MCF 10A (cell line): Measurements from ENCODE around the gene AMELX. TPM values are rescaled to one million over a fixed set of nuclear protein-coding genes. Genes with fewer than 3 reads are reported as not detected.

Experiments used
- BruUV-seq: library from RNA; stranded (reverse); fragments of 400-500 nt; replicated peaks from 2 replicates; lab custom pipeline; 2021; lab: Mats Ljungman, UMichigan
- CTCF ChIA-PET: fragments of 300-600 bp; sonication (Branson Sonifier 250); formaldehyde crosslinking; extraction: SDS; loops from one replicate; lab custom pipeline; 2021; ENCODE audit warnings: antibody characterized with exemption, inconsistent platforms; lab: Yijun Ruan, JAX
- POLR2A ChIA-PET: fragments of 300-600, 350-650 bp; sonication (Branson Sonifier 250); formaldehyde crosslinking; extraction: SDS; loops from one replicate; lab custom pipeline; 2020; ENCODE audit warnings: antibody characterized with exemption, inconsistent platforms; lab: Yijun Ruan, JAX
- DNase-seq: peaks from one replicate; pipeline ENCODE4 v3.0.0-alpha.2; 2018; ENCODE audit not compliant: unreplicated experiment
- H3K27ac Mint-ChIP-seq: one replicate; pipeline ENCODE4 v1.8.0; 2022; ENCODE audit warnings: mild to moderate bottlenecking, low read depth, mixed read lengths; ENCODE audit not compliant: unreplicated experiment
- H3K27me3 Mint-ChIP-seq: one replicate; pipeline ENCODE4 v1.8.0; 2022; ENCODE audit warnings: mixed read lengths; ENCODE audit not compliant: insufficient read depth, unreplicated experiment
- H3K36me3 Mint-ChIP-seq: one replicate; pipeline ENCODE4 v1.8.0; 2022; ENCODE audit warnings: mild to moderate bottlenecking, moderate library complexity, mixed read lengths; ENCODE audit not compliant: insufficient read depth, unreplicated experiment
- H3K4me1 Mint-ChIP-seq: one replicate; pipeline ENCODE4 v1.8.0; 2022; ENCODE audit warnings: mixed read lengths; ENCODE audit not compliant: insufficient read depth, unreplicated experiment
- H3K4me3 Mint-ChIP-seq: one replicate; pipeline ENCODE4 v1.8.0; 2022; ENCODE audit warnings: mild to moderate bottlenecking, moderate library complexity, mixed read lengths; ENCODE audit not compliant: unreplicated experiment
- H3K9me3 Mint-ChIP-seq: one replicate; pipeline ENCODE4 v1.8.0; 2022; ENCODE audit warnings: mixed read lengths; ENCODE audit not compliant: unreplicated experiment
- intact Hi-C: fragments of 100-400 bp; cut with micrococcal nuclease; formaldehyde crosslinking; loops from 2 replicates; pipeline ENCODE4 v1.14.1; 2022
- total RNA-seq: library from RNA; stranded (reverse); gene quantifications from 2 replicates; pipeline ENCODE4 v1.2.3, GENCODE V29; 2022
- TF ChIP-seq, protein P1 (sequence below): fragments of 200-600 bp; IDR thresholded peaks from one replicate; pipeline ENCODE4 v1.8.0; 2022; ENCODE audit warnings: antibody characterized with exemption, mild to moderate bottlenecking; ENCODE audit not compliant: unreplicated experiment

AMELX gene
- total RNA-seq, 1 experiment from 2014 or later = not detected

DNA sequence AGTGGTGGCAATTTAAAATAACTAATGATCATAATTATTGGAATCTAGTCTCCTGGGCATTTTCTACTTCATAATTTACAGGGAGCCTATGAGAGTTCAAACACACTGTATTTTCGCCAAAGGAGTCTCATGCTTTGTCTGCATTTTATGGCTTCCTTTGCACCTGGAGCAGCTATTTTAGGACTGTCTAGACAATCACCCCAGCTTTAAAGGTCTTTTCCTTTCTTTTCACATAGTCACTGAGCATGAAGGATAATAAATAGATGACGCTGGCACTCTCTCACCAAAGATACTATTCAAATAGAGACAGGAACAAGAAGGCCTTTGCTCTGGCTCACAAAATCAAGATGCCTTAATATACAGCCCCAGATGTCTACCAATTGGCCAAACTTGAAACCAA is 43.0 kb downstream of the AMELX start:
- Mint-ChIP-seq H3K4me3 (no peak overlapping the region), H3K36me3 (no peaks in the 10 kb centered on the region), H3K9me3 (no peaks in the 10 kb centered on the region), H3K27ac (no peak overlapping the region), H3K4me1 (peaks cover 6% of the 10 kb centered on the region), H3K27me3 (peaks cover 22% of the 10 kb centered on the region)
- TF ChIP-seq, protein P1, sequence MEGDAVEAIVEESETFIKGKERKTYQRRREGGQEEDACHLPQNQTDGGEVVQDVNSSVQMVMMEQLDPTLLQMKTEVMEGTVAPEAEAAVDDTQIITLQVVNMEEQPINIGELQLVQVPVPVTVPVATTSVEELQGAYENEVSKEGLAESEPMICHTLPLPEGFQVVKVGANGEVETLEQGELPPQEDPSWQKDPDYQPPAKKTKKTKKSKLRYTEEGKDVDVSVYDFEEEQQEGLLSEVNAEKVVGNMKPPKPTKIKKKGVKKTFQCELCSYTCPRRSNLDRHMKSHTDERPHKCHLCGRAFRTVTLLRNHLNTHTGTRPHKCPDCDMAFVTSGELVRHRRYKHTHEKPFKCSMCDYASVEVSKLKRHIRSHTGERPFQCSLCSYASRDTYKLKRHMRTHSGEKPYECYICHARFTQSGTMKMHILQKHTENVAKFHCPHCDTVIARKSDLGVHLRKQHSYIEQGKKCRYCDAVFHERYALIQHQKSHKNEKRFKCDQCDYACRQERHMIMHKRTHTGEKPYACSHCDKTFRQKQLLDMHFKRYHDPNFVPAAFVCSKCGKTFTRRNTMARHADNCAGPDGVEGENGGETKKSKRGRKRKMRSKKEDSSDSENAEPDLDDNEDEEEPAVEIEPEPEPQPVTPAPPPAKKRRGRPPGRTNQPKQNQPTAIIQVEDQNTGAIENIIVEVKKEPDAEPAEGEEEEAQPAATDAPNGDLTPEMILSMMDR = no peak
- CTCF ChIA-PET = no interaction called here
- intact Hi-C loops = no loop called here
- no TSS peak for BruUV-seq
- POLR2A ChIA-PET = no interaction called here
- no peak for DNase-seq

DNA sequence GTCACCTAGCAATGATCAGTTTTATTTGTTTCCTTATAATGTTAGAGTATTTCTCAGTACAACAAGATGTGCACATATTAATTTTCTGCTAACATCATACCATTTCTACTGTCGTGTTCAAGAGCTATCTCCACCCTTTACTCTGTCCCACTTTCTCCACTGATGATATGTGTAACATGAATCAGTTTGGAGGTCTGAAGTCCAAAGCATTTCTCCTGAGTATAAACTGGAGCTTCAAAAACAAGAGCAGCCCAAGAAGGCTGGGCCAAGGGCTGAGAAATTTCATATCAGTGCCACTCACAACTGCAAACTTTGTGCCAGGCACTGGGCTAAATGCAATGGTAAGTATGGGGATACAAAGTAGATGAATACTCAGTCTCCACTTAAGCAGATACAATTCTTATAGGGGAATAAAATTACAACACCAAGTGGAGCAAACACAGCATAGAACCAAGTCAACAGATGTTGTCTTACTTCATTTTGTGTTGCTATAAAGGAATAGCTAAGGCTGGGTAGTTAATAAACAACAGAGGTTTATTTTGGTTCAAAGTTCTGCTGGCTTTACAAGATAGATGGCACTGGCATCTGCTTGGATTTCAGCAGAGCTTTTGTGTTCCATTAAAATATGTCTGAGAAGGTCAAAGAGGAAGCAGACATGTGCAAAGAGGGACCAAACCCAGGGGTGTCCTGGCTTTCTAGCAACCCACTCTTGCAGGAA is 44.2 kb downstream of the AMELX start:
- Mint-ChIP-seq H3K27me3 (peaks cover 21% of the 10 kb centered on the region), H3K36me3 (no peaks in the 10 kb centered on the region), H3K9me3 (no peaks in the 10 kb centered on the region), H3K4me1 (peaks cover 11% of the 10 kb centered on the region), H3K4me3 (no peak overlapping the region), H3K27ac (no peak overlapping the region)
- BruUV-seq = no TSS peak
- POLR2A ChIA-PET = interaction anchor here (0.6 kb wide), 1 partner anchor 814 kb away, joined by 3 read pairs; no protein-coding TSS in a partner anchor
- intact Hi-C loops = no loop called here
- CTCF ChIA-PET = interaction anchor here (1.5 kb wide), 1 partner anchor 10 kb away, joined by 5 read pairs; no protein-coding TSS in a partner anchor
- DNase-seq = no peak
- TF ChIP-seq, protein P1 = no peak

DNA sequence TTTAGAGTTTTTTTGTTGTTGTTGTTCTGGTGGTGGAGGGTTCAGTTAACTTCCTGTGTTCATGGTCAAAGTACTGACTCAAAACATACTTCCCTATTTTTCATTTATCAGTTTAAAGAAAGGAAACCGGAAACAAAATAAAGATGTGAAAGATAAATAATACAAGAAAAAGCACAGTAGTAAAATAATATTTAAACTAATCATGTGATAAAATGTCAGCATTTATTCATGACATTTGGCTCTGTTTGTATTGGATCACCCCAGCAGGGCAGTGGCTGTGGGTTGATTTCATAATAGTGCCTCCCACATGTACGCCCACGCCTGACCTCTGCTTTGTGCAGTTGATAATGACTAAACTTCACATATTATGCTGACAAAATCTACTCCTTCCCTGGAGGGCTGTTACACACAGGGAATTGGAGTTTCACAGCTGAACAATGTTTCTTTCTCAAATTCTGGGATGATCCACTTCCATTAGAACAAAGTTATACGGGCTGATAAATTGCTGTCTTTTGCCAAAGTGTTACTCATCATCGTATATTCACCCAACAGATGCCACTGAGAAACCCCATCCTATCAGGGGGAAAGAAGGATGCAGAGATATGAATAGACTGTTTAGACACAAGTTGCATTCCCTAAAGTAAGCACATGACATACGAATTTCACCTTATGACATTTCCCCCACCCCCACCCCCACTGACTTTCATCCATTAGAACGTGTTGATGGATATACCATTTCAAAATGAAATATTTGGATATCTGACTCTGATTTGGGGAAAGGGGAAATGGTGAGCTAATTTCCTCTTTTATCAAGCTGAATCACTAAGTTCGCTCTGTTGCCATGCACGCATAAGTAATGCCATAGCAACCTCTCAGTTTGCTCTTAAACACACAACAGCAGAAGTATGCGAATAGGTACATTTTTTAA is 48.3 kb downstream of the AMELX start:
- Mint-ChIP-seq H3K27ac (peak overlapping the region; percentile 46), H3K4me3 (no peak overlapping the region), H3K4me1 (peaks cover 11% of the 10 kb centered on the region), H3K36me3 (no peaks in the 10 kb centered on the region), H3K9me3 (no peaks in the 10 kb centered on the region), H3K27me3 (peaks cover 21% of the 10 kb centered on the region)
- DNase-seq = peak; percentile 74
- CTCF ChIA-PET = interaction anchor here (0.6 to 1.5 kb wide), 4 partner anchors 13 to 195 kb away, joined by 3 to 9 read pairs (median 4); no protein-coding TSS in a partner anchor
- BruUV-seq = no TSS peak
- TF ChIP-seq, protein P1 = no peak
- POLR2A ChIA-PET = interaction anchor here (0.6 to 1.4 kb wide), 8 partner anchors 12 to 414 kb away, joined by 3 to 4 read pairs (median 3); no protein-coding TSS in a partner anchor
- intact Hi-C loops = loop anchor here (5.0 kb wide), 1 partner anchor 41 kb away; no protein-coding TSS in a partner anchor

DNA sequence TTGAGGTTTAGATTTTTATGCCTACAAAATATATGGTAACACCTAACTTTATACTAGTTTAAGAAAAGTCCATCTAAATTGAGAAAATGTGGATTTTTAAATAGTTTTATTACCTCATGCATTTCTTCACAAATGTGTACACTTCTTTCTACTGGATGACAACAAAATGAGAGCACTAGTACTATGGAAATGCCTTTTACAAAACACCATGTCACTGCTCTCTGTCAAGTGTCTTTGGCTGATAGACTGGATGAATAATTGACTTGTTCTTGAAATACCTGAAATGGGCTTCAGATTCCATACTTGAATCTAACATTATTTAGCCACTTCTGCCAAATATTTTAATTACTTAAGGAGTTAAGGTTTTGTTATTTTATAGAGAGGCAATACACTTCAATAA is 49.5 kb downstream of the AMELX start:
- H3K27ac Mint-ChIP-seq = no peak overlapping the region
- intact Hi-C loops = loop anchor here (5.0 kb wide), 1 partner anchor 40 kb away; no protein-coding TSS in a partner anchor
- BruUV-seq = no TSS peak
- TF ChIP-seq, protein P1 = no peak
- ChIA-PET POLR2A (interaction anchor here (1.1 kb wide), 1 partner anchor 127 kb away, joined by 4 read pairs; no protein-coding TSS in a partner anchor), CTCF (interaction anchor here (1.5 kb wide), 1 partner anchor 39 kb away, joined by 9 read pairs; no protein-coding TSS in a partner anchor)
- peaks cover 11% of the 10 kb centered on the region for H3K4me1 Mint-ChIP-seq
- H3K4me3 Mint-ChIP-seq = no peak overlapping the region
- H3K27me3 Mint-ChIP-seq = peaks cover 21% of the 10 kb centered on the region
- H3K36me3 Mint-ChIP-seq = no peaks in the 10 kb centered on the region
- DNase-seq = no peak
- no peaks in the 10 kb centered on the region for H3K9me3 Mint-ChIP-seq
